CD4-positive, alpha-beta T cell (primary cell): ENCODE measurements around the gene HDAC9. TPM values are rescaled to one million over a fixed set of nuclear protein-coding genes. Genes with fewer than 3 reads are reported as not detected.

Source experiments
- ATAC-seq: fragments of 200-7000 bp; cut with Tn5 transposase; one replicate; pipeline ENCODE4 v1.10.0; 2022; ENCODE audit warnings: mild to moderate bottlenecking; ENCODE audit not compliant: poor library complexity
- CTCF ChIA-PET: fragments of 350-600 bp; sonication (Branson Sonifier 250); formaldehyde crosslinking; loops from one replicate; lab custom pipeline; 2021; ENCODE audit warnings: antibody characterized with exemption, inconsistent platforms; lab: Charles Lee
- POLR2A ChIA-PET: fragments of 350-600 bp; sonication (Branson Sonifier 250); formaldehyde crosslinking; loops from one replicate; lab custom pipeline; 2021; ENCODE audit warnings: antibody characterized with exemption, inconsistent platforms; lab: Charles Lee
- DNase-seq, 14 experiments: peaks; one replicate each; pipeline ENCODE4 v3.0.0-alpha.2; 2013 to 2020; ENCODE audit warnings: mixed read lengths in 2 of 14
- H3K27ac ChIP-seq, 2 donors: one replicate each; pipeline versions ENCODE4 v1.5.1 to v1.7.0; 2013; ENCODE audit warnings: low read length in 2 of 2, low read depth in 1 of 2, mild to moderate bottlenecking in 1 of 2
- H3K27me3 ChIP-seq, 2 experiments: 1 replicate in 1 of 2; 2 replicates in 1 of 2; pipeline versions ENCODE4 v1.6.1 to v1.7.0; 2013; ENCODE audit warnings: low read length in 2 of 2, control low read depth in 1 of 2, mild to moderate bottlenecking in 1 of 2, moderate library complexity in 1 of 2; ENCODE audit not compliant: insufficient read depth in 2 of 2, control insufficient read depth in 1 of 2
- H3K36me3 ChIP-seq: one replicate; pipeline ENCODE4 v1.6.1; 2013; ENCODE audit warnings: low read length, control low read depth; ENCODE audit not compliant: insufficient read depth
- H3K4me1 ChIP-seq: one replicate; pipeline ENCODE4 v1.6.1; 2013; ENCODE audit warnings: low read length, control low read depth; ENCODE audit not compliant: insufficient read depth
- H3K4me3 ChIP-seq: one replicate; pipeline ENCODE4 v1.5.1; 2013; ENCODE audit warnings: mild to moderate bottlenecking, low read length, moderate library complexity
- H3K9me3 ChIP-seq, 2 experiments: 1 replicate in 1 of 2; 2 replicates in 1 of 2; pipeline versions ENCODE4 v1.6.1 to v1.7.0; 2013; ENCODE audit warnings: low read length in 2 of 2, mild to moderate bottlenecking in 2 of 2, control low read depth in 1 of 2, moderate library complexity in 1 of 2; ENCODE audit not compliant: control insufficient read depth in 1 of 2, insufficient read depth in 1 of 2
- H3K27ac Mint-ChIP-seq: one replicate; pipeline ENCODE4 v1.8.0; 2020; ENCODE audit warnings: mixed read lengths
- H3K27me3 Mint-ChIP-seq: one replicate; pipeline ENCODE4 v1.8.0; 2021; ENCODE audit warnings: mixed read lengths
- H3K36me3 Mint-ChIP-seq: one replicate; pipeline ENCODE4 v1.8.0; 2021; ENCODE audit warnings: low read depth, mixed read lengths
- H3K4me1 Mint-ChIP-seq: one replicate; pipeline ENCODE4 v1.8.0; 2021; ENCODE audit warnings: low read depth, mixed read lengths
- H3K4me3 Mint-ChIP-seq: one replicate; pipeline ENCODE4 v1.8.0; 2020; ENCODE audit warnings: mild to moderate bottlenecking, mixed read lengths
- H3K9me3 Mint-ChIP-seq: one replicate; pipeline ENCODE4 v1.8.0; 2020; ENCODE audit warnings: mixed read lengths
- intact Hi-C, 2 experiments: fragments of 100-400 bp; cut with DNase I in 1 of 2; cut with micrococcal nuclease in 1 of 2; formaldehyde crosslinking; loops; one replicate each; pipeline versions ENCODE4 v1.15.1 to v1.9.0; 2023 to 2025; cut with DNase I, micrococcal nuclease
- total RNA-seq, 174 experiments: library from RNA in 2 of 174; stranded (reverse) in 2 of 174; gene quantifications; one replicate each; pipeline ENCODE4 v1.2.3 and lab custom pipeline; 2021 to 2026
- TF ChIP-seq, protein P1 (sequence below): fragments of 200-600 bp; IDR thresholded peaks from one replicate; pipeline ENCODE4 v1.8.0; 2022; ENCODE audit warnings: antibody characterized with exemption, mild to moderate bottlenecking

The HDAC9 gene
- total RNA-seq, 2 experiments from 2014 or later, result 0.73 to 1.2 TPM

DNA sequence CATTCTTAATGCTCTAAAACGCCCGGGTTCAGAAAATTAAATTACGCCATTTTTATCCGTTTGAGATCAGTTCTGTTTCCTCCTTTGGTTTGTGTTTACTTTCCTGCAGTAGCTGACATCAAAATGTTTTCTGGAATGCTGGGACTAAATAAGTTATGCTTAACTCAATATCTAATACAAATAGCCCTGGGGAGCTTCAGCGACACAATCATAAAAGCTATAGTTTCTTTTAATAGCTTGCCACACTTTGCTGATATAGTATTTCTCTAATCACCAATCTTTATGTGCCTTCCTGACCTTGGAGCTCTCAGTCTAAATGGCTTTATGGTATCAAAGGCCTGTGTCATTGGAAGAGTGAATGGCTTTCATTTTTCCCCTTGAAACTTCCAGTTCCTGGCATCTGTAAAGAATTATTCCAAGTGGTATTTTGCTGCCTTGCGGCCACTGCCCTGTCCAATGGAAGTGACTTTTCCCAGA lies 202.7 kb downstream of the HDAC9 start:
- intact Hi-C loops, result no loop called here
- Histone ChIP-seq H3K9me3 (peaks cover 0 to 3% of the 10 kb centered on the region in 2 experiments), H3K4me1 (no peaks in the 10 kb centered on the region), H3K4me3 (no peak overlapping the region), H3K36me3 (no peaks in the 10 kb centered on the region), H3K27ac (no peak overlapping the region), H3K27me3 (no peaks in the 10 kb centered on the region)
- CTCF ChIA-PET, result no interaction called here
- no peak overlapping the region for H3K4me3 Mint-ChIP-seq
- H3K9me3 Mint-ChIP-seq, result no peaks in the 10 kb centered on the region
- no peaks in the 10 kb centered on the region for H3K27me3 Mint-ChIP-seq
- DNase-seq (no peak), ATAC-seq (no peak)
- TF ChIP-seq, protein P1, sequence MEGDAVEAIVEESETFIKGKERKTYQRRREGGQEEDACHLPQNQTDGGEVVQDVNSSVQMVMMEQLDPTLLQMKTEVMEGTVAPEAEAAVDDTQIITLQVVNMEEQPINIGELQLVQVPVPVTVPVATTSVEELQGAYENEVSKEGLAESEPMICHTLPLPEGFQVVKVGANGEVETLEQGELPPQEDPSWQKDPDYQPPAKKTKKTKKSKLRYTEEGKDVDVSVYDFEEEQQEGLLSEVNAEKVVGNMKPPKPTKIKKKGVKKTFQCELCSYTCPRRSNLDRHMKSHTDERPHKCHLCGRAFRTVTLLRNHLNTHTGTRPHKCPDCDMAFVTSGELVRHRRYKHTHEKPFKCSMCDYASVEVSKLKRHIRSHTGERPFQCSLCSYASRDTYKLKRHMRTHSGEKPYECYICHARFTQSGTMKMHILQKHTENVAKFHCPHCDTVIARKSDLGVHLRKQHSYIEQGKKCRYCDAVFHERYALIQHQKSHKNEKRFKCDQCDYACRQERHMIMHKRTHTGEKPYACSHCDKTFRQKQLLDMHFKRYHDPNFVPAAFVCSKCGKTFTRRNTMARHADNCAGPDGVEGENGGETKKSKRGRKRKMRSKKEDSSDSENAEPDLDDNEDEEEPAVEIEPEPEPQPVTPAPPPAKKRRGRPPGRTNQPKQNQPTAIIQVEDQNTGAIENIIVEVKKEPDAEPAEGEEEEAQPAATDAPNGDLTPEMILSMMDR, result no peak
- H3K36me3 Mint-ChIP-seq, result no peaks in the 10 kb centered on the region
- no peaks in the 10 kb centered on the region for H3K4me1 Mint-ChIP-seq
- no peak overlapping the region for H3K27ac Mint-ChIP-seq
- POLR2A ChIA-PET, result no interaction called here

DNA sequence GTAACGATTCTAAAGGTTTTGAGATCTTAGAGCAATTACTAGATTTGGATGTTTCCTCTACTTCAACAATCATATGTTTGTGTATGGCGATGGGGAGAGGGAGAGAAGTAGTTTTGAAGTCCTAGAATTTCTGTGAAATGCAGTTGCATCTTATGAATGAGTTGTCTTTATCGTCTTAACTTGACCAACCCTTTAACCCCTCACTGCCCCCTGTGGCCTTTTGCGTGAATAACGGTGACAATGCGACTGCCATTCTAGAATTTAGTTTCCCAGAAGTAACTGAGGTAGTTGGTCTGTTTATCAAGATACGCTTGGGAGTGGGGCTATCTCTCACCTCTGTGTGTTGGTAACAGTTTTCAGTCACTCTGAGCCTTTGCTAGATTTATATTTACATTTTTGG lies 204.6 kb downstream of the HDAC9 start:
- TF ChIP-seq, protein P1, result no peak
- H3K4me1 Mint-ChIP-seq, result no peaks in the 10 kb centered on the region
- POLR2A ChIA-PET, result no interaction called here
- Histone ChIP-seq H3K4me1 (no peaks in the 10 kb centered on the region), H3K27ac (no peak overlapping the region), H3K36me3 (no peaks in the 10 kb centered on the region), H3K9me3 (peaks cover 0 to 3% of the 10 kb centered on the region in 2 experiments), H3K27me3 (no peaks in the 10 kb centered on the region), H3K4me3 (no peak overlapping the region)
- CTCF ChIA-PET, result no interaction called here
- no peak overlapping the region for H3K27ac Mint-ChIP-seq
- no peak for ATAC-seq
- DNase-seq, result no peak
- no peak overlapping the region for H3K4me3 Mint-ChIP-seq
- intact Hi-C loops, result no loop called here
- H3K36me3 Mint-ChIP-seq, result no peaks in the 10 kb centered on the region
- H3K9me3 Mint-ChIP-seq, result peaks cover 3% of the 10 kb centered on the region
- no peaks in the 10 kb centered on the region for H3K27me3 Mint-ChIP-seq

DNA sequence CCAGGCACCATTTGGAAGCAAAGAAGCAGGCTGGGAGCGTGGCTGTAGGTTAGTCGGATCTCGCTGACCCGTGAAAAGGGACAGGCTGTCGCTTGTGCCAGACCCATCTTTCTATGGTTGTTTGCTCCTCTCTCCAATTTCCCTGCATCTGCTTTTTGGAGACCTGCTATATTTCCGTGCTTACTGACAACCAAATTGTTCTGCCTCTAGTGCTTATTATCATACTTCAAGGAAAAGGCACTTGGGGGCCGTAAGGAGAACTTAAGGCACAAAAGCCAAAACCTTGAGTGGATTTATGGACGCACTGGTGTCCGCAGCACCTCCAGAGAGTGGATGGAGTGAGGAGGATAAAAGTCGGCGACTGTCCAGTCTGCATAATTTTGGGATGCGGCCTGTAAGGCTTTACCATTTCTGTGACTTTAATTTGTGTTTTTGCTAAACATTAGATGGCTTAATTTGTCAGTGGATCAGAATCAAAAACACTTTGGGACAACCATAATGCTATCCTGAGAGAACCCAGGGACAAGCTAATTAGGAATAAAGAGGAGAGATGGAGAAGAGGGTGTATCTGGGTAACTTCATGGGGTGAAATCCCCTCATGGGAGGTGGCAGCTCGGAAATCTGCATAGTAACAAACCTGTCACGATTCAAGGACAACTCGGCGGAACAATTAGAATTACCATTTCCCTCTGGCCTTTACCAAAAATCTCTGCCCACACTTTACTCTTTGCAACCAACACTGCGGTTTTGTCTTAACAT lies 206.7 kb downstream of the HDAC9 start:
- intact Hi-C loops, result no loop called here
- Histone ChIP-seq H3K27me3 (no peaks in the 10 kb centered on the region), H3K4me3 (no peak overlapping the region), H3K36me3 (no peaks in the 10 kb centered on the region), H3K27ac (no peak overlapping the region), H3K9me3 (peaks cover 0 to 3% of the 10 kb centered on the region in 2 experiments), H3K4me1 (no peaks in the 10 kb centered on the region)
- no peaks in the 10 kb centered on the region for H3K4me1 Mint-ChIP-seq
- no peak overlapping the region for H3K27ac Mint-ChIP-seq
- H3K36me3 Mint-ChIP-seq, result no peaks in the 10 kb centered on the region
- ATAC-seq (no peak), DNase-seq (no peak)
- TF ChIP-seq, protein P1, result no peak
- H3K9me3 Mint-ChIP-seq, result peaks cover 3% of the 10 kb centered on the region
- H3K4me3 Mint-ChIP-seq, result no peak overlapping the region
- H3K27me3 Mint-ChIP-seq, result no peaks in the 10 kb centered on the region
- CTCF ChIA-PET, result no interaction called here
- POLR2A ChIA-PET, result no interaction called here
